GM18502 (cell line): ENCODE data around the gene LEMD2.

Experiments used
- ATAC-seq: cut with Tn5 transposase; IDR thresholded peaks from one replicate; pipeline ENCODE4 v1.9.1; 2021; ENCODE audit warnings: mild to moderate bottlenecking; ENCODE audit not compliant: unreplicated experiment, poor library complexity

Gene LEMD2

DNA sequence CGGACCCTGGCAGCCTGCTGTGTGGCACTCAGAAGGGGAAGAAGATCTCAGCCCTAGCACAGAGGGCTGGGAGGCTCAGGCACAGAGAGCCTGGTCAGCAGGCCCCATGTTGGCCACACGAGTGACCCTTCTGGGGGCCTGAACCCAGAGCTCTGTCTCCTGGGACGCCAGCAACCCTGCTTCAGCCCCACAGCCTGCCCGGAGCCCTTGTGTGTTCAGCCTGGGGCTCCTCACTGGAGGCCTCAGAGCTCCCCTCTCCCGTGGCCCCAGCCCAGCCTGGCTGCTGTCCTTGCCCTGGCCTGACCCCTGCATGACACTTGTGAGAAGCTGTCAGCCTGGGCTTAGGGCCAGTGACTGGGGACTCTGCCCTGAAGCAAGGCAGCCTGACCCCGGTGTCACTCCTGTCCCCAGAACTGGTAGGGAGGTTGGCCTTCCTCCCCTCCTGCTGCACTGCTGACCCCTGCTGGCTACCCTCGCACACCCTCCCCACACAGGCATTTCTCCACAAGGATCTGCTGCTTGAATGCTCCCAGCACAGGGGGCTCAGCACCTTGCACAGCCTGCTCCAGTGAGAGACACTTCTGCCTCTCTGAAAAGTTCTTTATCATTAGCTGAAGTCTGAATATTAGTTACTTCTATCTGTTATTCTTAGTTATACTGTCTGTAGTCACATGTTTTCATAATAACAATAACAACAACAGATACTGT is 26.9 kb downstream of the LEMD2 start:
- ATAC-seq = no peak

DNA sequence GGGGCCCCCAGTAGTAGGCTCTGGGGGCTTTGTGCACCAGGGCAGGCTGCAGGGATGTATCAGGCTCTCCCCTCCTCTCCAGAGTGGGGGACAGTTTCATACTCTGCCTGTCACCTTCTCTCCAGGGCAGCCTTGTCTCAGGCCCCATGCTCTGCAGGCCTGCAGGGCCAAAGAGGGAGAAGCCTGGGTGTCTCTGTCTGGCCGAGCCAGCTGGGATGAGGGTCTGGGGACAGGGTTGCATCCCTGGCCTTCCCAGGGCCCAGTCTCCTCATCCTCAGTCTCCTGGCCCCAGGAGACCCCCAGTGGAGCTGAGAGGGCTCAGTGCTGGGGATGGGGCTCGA is 27.4 kb downstream of the LEMD2 start:
- ATAC-seq = no peak

DNA sequence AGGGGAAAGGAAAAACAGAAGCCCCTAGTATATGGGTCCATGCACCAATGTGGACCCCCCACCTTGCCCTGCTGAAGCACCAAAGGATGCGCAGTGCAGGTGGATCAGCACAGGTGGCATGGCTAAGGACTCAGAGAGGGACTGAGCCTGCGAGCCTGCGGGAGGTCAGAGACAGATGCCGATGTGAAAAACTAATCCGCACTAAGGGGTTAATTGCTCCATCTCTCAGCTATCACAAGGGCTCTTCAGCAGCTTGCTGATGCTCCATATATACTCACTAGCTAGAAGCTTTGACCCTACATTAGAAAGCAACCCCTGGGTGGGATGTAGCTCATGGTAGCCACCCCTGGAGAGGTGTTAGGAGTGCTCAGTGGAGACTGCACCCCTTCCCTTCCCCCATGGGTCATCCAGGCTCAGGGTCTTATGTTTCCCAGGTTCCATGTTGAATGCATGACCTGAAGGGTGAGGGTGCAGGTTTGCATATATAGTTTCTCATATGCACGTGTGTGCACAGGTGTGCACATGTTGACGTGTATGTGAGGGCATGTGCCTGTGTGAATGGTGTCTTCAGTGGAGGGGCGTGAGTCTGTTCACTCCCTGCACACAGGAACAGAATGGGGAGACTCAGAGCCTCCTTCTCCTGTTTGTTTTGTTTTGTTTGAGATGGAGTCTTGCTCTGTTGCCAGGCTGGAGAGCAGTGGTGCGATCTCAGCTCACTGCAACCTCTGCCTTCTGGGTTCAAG is 28.9 kb downstream of the LEMD2 start:
- no peak for ATAC-seq

DNA sequence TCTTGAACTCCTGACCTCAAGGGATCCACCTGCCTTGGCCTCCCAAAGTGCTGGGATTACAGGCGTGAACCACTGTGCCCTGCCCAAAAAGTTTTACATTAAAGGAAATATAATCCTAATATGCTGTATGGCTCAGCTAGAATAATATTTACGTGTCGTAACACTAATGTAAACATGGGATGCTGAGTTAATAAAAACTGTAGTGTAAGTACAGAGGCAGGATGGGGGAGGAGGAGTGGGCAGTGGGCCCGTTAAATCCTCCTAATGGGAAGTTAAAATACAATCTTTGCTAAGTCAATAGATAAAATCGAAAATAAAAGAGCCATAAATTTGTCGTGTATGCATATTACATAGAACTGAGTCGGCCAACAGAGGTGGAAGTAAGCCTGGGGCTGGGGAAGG is 30.1 kb downstream of the LEMD2 start:
- no peak for ATAC-seq

DNA sequence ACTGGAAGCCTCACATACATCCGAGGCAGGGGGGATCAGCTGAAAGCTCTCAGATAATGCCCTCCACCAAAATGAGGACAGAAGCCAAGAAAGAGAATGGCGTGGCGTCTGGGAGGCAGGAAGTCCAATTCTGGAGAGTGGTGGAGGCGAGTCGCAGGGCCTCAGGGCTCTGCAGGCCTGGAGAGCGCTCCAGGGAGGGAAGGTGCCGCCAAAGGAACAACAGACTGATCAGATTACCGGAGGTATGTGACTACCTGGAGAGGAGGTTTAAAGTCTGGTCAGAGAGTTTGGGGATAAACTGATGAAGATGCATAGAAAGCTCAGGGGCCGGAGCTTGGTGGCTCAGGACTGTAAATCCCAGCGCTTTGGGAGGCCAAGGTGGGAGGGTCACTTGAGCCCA is 31.0 kb downstream of the LEMD2 start:
- ATAC-seq = no peak

DNA sequence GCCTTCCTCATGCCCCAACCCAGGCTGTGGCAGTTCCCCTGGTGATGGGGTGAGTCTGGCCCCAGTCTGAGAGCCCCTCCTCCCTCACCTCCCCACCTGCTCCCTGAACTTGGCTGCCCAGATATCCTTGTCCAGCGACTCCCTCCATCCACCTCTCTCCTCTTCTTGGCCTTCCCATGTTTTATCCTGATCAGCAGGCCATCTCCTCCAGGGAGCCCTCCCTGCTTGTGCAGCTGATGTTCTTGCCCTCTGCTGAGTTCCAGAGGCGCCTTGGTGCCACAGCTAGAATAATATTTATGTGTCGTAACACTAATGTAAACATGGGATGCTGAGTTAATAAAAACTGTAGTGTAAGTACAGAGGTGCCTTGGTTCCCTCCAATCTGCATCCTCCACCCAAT is 31.8 kb downstream of the LEMD2 start:
- no peak for ATAC-seq

DNA sequence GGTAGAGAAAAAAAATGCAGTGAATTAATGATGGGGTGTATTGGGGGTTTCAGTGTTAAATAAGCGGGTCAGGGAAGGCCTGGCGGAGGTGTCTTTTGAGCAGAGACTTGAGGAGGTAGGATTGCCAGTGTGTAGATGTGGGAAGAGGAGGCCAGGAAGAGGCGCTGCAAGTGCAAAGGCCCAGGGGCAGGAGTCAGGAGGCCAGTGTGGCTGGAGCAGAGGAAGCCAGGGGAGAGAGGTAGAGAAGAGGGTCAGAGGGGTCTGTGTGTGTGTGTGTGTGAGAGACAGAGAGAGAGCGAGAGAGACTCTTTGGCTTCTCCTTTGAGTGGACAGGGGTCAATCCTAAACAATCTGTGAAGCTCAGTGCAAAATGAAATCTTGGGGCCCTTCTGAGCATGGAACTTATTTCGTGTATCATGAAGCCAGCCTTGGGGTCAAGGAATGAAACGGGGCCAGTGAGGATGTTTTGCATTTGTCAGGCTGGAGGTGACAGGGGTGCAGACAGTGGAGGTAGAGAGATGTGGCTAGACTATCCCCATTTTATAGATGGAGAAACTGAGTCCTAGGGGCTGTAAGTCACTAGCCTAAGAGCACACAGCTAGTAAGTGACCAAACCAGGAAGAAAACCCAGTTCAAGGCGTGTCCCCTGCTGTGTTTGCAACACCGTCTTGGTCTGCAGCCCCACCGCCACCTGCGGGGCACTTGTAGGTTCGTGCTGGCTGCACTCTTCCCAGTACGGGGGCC is 32.5 kb downstream of the LEMD2 start:
- no peak for ATAC-seq

DNA sequence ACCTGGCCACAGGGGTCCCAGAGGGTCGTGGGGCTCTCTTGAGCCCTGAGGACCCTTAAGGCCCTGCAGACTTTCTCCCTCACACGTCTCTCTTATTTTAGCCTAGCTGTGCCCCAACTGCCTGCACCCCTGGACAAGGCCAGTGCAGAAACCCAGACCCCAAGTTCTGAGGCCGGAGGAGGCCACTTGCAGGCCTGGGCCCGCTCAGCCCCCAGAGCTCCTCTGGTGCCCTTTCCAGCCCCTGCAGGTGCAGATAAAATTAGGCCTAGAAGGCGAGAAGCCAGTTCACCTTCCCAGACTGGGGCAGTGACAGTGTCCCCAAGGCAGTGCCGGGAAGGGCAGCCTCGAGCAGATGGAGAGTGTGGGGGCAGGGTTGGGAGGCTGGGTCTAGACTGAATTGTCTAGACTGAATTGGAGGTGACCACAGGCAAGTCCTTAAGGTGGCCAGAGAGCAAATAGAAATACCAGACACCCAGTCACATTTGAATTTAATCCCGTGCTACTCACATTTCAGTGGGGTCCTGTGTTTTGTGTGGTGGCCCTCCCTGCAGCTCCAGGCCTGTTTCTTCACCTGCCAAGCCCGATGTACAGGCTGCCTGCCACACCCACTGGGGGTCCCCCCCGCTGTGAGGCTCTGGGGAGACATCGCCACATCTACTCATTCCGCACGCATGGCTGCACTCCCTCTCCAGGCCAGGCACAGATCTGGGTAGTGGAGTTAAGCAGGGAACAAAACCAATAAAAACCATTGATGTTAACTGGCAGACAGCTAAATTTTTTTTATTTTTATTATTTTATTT is 33.7 kb downstream of the LEMD2 start:
- no peak for ATAC-seq

DNA sequence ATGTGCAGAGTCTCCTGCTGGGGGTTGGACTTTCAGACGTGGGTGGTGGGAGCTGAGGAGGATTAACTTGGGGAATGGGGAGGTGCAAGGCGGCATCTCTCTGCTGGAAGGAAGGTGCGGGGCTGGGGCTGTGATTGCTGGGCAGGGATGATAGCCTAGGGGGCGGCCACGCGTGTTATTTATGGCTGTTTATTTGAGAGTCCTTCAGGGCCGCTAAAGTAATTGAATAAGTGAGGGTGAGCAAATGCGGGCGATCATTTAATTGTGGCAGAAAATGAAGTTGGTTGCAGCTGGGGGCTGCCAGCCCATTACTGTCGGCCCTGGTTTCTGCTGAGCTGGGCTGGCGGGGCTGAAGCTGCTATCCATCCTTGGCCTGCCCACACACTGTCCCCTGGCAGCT is 34.7 kb downstream of the LEMD2 start:
- no peak for ATAC-seq

DNA sequence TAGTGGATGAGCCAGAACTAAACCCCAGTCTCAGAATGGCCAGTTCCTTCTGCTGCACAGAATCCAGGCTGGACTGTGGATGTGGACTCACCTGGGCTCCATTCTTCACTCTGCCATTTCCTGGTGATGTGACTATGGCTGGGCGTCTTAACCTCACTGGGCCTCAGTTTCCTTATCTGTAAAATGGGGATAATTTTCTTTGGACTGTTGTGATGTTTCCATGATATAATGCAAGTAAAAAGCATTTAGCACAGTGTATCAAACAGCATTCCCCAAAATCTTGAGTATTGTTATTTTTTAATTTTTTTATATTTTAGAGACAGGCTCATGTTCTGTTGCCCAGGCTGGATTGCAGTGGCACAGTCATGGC is 36.3 kb downstream of the LEMD2 start:
- ATAC-seq = no peak

DNA sequence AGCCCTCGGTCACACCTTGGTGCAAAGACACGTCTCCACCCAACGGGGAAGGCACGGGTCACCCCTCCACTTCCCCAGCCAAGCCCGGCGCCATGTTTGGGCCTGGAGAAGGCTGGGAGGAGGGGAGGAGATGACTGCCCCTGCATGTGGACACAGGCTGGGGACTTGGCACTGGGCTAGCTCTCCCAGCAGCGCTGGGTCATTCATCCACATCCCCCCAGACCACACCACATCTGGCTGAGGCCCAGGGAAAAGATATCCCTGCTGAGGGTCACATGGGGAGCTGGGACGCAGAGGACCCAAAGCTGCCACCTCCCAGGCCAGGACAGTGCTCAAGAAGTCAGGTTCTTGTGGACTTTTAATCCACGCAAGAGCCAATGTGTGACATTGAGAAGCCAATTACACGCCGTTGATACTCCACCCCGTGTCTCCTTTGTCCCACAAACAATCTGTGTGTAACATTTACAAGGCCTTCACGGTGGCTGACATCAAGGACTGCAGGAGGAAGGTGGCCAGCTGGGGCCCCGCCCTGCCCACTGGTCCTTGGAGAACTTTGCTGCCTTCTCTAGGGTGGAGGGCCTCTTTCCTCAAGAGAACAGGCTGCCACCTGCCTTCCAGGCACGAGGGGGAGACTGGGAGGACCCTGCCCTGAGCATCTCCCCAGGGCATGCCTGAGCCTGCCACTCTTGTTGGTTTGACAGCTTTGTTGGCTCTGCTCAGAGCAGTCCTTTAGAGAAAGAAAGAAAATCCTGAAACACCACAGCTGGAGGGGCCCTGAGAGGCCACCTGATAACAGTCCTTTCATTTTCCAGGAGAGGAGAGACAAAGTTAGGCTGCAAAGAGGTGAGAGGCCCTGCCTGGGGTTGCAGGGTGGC is 36.9 kb downstream of the LEMD2 start:
- no peak for ATAC-seq

DNA sequence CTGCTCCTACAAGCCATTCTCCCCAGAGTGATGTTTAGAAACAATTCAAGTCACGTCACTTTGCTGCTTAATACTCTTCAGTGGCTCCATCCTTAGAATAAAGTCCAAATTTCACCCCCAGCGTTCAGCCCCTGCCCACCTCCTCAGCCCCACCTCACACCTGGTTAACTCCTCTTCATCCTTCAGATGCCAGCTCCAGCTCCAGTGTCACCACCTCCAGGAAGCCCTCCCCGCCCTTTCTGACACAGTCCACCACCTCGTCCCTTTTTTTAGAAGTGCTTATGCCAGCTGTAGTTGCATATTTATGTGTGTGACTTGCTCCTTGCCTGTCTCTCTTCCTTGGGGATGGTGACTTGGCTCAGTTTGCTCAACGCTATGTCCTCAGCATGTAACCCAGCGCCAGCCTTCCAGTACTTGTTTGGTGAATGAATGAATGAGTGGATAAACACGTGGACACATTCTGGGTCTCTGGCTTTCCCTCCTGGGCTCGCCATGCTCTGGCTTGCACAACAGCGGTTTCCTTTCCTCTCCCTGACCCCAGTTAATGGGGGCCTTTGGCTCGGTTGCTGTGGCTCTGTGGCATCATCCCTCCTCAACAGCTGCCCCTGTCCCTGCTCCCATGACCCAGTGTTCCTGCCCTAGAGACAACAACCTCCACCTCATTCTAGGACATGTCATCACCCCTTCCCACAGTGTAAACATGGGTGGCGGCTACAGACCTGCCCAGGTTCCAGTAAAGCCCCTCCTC is 38.5 kb downstream of the LEMD2 start:
- ATAC-seq = no peak

DNA sequence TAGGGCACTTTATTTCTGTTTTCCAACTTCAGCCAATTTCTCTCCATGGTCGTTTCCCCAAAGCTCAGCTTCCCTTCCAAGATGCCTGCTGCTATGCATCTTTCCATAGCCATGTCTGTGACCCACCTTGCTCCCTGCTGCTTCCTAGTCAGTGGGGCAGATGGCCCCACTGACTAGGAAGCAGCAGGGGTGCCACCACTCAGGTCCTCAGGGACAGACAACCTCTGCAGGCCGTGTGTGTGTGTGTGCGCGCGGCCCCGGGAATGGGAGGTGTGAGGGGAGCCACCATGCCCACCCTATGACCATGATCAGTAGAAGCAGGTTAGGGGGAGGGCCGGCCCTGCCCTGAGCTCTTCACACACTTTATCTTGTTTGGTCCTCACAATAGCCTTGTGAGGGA is 39.5 kb downstream of the LEMD2 start:
- no peak for ATAC-seq

DNA sequence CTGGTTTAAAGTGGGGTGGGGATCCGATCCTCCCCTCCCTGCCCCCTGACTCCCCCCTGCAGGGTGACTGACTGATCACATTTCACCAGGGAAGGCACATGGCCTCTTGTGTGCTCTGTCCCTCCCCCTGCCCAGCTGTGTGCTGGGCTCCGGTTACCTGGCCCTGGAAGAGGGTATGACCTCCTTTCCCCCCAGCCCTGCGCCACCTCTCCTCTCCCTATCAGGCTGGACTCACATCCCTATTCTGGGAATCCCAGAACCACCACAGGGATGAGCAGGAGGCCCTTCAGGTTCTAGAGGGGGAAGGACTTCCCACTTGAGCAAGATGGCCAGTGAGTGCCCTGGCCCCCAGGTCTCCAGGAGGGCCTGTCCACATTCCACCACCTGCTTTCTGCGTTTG is 40.1 kb downstream of the LEMD2 start:
- no peak for ATAC-seq

DNA sequence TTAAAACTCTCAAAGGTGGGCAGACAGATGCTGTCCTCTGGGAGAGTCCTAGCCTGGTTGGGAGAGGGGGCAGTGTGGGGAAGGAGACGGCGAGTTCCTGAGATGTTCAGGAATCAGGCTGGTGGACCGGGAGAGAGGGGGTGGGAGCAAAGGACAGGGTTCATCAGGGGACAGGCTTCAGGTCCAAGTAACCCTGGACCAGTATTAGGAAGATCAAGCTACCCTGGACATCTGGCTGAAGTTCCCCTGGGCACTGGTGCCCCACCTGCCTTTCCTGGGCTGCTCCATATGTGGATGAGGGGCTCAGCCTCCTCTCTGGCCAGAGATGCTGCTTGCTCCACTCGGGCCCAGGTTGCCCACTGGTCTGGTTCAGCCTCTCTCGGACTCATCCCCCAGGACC is 41.1 kb downstream of the LEMD2 start:
- ATAC-seq = no peak

DNA sequence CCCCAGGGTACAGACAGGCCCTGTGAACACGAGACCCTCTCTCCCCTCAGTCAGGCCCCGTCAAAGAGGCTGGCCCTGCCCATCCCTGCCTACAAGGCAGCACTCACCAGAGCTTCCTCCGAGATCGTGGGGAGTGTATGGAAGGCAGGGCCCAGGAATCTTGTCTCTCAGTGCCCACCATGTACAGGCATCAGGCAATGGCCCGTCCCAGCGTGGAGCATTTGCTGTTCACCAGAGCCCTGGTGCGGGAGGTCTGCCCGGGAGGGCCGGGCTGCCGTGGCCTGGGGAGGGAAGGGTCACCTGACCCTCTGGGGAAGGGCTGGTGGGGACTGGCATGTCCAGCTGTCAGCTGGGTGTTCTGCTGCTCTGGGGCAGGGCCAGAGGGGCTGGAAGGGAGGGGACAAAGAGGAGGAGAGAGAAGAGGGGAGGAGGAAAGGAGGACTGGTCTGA is 42.3 kb downstream of the LEMD2 start, which contains the start of gene IP6K3:
IP6K3 (minus strand) TSS at position 255 of the 450 bp plus-strand sequence. CDS start 11,429 bp downstream, outside the sequence.
- no peak for ATAC-seq

DNA sequence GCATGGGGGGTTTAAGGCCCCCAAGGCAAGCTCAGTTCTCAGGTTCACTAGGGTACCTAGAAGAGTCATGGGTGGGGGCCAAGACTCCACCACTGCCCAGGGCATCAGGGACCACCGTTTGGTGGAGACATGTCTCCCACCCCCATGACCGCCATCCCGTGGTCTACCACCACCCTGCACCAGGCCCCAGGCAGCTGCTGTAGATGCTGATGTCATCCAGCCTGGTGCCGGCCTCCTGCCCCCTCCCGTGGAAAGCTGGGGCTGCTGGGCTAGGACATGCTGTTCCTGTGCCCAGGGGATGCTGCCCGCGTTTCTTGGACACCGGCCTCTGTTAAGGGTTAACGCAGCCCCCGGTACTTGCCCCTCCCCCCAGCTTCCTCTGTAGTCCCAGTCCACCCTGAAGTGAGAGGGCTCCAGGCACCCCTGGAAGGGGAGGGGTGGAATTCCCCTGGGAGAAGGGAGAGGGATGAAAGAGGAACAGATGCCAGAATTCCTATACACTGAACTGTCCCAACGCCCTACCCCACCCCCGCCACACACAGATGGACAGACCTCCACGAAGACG is 42.8 kb downstream of the LEMD2 start:
- ATAC-seq = no peak

DNA sequence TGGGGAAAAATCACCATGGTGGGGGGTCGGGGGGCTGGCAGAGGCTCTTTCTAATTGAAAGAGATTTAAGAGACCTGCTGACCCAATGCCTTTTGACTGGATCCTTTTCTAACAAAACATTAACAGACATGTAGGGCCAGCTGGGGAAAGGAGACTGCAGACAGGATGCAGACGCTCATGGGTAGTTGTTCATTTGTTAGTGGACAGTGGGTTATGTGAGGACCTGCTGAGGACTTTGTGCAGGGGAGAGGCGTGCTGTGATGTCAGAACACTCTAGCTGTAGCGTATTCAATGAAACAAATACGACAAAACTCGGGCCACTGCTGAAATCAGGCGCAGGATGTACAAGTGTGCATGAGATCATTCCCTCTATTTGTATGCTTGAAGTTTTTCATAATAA is 43.4 kb downstream of the LEMD2 start:
- ATAC-seq = no peak
